ENCODE measurements around the gene BRSK1.

Gene BRSK1

DNA sequence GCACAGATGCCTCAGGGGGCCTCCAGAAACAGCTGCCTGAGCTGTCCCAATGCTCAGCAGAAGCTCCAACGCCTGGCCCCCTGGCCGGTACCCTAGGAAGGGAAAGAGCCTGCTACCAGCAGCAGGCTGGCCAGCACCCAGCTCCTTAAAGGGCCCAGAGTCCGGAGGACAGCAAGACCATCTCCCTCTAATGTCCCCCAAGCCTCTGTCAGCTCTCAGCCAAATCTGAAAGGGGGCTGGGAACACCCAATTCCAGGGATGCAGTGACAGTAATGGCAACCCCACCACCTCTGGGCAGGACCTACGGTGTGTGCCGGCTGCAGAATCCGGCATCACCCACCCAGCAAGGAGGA lies 29.2 kb upstream of the BRSK1 start:
- H3K4me3 ChIP-seq (replicated peaks; ENCODE audit: low read depth, low read length): no peak overlapping the region
- TF ChIP-seq, protein P1, sequence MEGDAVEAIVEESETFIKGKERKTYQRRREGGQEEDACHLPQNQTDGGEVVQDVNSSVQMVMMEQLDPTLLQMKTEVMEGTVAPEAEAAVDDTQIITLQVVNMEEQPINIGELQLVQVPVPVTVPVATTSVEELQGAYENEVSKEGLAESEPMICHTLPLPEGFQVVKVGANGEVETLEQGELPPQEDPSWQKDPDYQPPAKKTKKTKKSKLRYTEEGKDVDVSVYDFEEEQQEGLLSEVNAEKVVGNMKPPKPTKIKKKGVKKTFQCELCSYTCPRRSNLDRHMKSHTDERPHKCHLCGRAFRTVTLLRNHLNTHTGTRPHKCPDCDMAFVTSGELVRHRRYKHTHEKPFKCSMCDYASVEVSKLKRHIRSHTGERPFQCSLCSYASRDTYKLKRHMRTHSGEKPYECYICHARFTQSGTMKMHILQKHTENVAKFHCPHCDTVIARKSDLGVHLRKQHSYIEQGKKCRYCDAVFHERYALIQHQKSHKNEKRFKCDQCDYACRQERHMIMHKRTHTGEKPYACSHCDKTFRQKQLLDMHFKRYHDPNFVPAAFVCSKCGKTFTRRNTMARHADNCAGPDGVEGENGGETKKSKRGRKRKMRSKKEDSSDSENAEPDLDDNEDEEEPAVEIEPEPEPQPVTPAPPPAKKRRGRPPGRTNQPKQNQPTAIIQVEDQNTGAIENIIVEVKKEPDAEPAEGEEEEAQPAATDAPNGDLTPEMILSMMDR (IDR thresholded peaks at IDR 0.05; ENCODE audit: low read length, missing control alignments): no peak
- DNase-seq (ENCODE audit: low read depth): no peak

DNA sequence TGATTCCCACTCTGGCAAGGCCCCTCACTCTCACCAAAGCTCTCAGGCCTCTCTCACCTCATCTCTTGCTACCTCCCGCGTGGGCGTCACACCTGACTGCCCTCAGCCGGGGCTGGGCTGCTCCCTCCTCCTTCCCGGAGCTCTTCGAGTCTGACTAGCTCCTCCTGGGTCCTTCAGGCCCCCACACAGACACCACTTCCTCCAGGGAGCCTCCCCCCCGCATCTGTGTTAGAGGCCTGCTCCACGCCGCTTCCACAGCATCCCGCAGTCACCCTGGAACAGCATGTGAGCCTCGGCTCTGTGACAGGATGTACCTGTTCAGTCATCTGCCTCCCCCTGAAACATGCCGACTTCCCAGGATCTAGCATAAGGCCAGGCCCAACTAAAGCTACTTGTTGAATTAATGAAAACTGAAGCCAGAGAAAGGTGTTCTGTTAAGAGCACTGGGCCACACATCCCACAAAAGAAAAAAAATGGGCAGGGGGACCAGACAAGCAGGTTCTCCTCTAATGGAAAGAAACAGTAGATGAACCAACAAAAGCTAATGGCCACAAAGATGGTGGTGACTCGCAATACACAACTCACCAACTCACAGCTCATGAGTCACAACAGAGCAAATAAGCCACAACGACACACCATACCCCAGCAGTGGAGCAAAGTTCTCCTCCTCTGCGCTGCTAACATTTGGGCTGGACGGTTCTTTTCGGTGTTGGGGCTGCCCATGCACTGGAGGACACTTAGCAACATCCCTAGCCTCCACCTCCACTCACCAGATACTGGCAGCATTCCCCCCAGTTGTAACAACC lies 28.0 kb upstream of the BRSK1 start:
- DNase-seq (ENCODE audit: low read depth): peak; percentile 26
- peak overlapping the region; percentile 10 for H3K4me3 ChIP-seq (replicated peaks; ENCODE audit: low read depth, low read length)
- TF ChIP-seq, protein P1 (IDR thresholded peaks at IDR 0.05; ENCODE audit: low read length, missing control alignments): no peak

DNA sequence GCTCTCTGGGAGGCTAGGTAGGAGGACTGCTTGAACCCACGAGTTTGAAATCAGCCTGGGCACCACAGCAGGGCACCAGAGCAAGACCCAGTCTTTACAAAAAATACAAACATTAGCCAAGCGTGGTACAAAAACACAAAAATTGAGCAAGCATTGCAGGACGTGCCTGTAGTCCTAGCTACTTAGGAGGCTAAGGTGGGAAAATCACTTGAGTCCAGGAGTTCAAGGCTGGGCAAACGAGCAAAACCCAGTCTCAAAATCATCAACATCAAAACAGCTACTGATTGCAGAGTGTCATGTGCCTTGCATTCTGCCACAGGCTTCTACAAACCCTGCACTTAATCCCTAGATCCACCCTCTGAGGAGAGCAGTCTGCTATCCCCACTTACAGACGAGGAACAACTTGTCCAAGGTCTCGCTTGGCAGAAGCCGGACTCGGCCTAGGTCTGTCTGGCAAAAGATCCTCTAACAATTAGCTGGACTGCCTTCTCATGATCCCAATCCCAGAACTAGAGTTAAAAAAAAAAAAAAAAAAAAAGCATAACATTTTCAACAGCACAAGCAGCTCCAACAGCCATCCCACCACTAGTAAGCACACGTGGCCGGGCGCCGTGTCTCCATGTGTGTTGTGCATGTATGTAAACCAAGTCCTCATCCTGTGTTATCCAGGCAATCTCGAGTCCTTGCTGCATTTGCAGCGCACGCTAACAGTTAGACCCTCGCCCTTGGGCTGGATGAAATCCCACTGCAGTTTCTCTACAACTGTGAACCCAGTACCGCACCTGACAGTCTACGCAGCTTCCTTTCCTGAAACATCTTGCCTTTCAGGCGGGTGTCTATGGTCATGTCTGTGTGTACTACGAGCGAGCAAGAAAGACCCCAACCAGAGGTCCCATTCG lies 27.0 kb upstream of the BRSK1 start:
- peak; percentile 6 for DNase-seq (ENCODE audit: low read depth)
- TF ChIP-seq, protein P1 (IDR thresholded peaks at IDR 0.05; ENCODE audit: low read length, missing control alignments): no peak
- H3K4me3 ChIP-seq (replicated peaks; ENCODE audit: low read depth, low read length): peak overlapping the region; percentile 79

DNA sequence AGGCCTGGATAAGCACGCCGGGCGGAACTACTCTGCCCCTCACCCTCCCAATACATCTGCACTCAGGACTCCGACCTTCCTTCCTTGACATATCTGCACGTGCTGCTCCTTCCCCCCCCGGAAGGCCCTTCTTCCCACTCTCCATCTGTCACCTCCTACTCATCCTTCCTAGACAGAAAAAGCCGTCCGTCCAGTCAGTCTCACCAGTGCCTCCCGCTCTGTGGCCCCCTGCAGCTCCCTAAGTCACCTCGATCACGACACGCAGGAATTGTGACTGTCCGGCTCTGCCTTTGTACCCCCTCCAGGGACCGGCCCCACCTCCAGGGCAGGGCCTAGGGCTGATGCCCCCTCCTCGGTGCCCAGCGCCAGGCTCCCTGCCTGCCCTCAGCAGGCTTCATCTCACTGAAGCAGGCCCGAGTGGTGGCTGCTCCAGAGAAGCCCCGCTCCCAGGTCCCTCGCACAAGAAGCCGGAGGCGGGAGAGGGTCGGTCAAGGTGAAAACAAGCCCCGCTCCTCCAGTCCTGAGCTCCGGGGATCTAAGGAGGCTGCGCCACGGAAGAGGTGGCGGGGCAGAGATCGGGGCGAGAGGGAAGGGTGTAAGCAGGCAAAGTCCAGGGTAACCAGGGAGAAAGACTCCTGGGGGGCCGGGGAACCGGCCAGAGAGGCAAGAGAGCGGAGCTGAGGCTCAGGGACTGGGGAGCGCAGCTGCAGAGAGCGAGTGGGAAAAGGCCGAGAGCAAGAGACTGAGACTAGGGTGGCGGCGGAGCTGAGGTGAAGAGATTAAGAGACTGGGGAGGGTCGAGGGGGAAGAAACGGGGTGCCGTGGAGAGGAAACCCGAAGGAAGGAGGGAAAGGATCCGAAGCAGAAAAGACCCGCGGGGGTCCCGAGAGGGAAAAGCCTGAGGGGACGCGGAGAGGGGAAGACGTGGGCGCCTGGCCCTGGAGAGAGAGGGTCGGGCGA lies 26.1 kb upstream of the BRSK1 start:
- peak overlapping the region; percentile 79 for H3K4me3 ChIP-seq (replicated peaks; ENCODE audit: low read depth, low read length)
- peak; percentile 5 for DNase-seq (ENCODE audit: low read depth)
- TF ChIP-seq, protein P1 (IDR thresholded peaks at IDR 0.05; ENCODE audit: low read length, missing control alignments): no peak

DNA sequence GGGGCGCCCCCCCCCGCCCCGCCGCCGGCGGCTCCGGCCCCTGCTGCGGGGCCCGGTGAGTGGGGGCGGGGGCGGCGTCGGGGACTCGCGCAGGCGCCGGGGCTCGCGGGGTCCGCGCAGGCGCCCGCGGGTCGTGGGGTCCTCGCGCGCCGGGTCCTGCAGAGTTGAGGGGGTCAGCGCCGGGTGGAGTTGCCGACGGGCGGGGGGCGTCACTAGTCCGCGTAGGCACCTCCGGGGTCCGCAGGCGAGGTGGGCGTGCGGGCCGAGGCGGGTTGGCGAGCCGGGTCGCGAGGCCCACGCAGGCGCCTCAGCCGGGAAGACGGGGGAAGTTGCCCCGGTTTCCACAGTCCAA lies 25.3 kb upstream of the BRSK1 start:
- peak overlapping the region; percentile 79 for H3K4me3 ChIP-seq (replicated peaks; ENCODE audit: low read depth, low read length)
- TF ChIP-seq, protein P1 (IDR thresholded peaks at IDR 0.05; ENCODE audit: low read length, missing control alignments): no peak
- peak; percentile 15 for DNase-seq (ENCODE audit: low read depth)

DNA sequence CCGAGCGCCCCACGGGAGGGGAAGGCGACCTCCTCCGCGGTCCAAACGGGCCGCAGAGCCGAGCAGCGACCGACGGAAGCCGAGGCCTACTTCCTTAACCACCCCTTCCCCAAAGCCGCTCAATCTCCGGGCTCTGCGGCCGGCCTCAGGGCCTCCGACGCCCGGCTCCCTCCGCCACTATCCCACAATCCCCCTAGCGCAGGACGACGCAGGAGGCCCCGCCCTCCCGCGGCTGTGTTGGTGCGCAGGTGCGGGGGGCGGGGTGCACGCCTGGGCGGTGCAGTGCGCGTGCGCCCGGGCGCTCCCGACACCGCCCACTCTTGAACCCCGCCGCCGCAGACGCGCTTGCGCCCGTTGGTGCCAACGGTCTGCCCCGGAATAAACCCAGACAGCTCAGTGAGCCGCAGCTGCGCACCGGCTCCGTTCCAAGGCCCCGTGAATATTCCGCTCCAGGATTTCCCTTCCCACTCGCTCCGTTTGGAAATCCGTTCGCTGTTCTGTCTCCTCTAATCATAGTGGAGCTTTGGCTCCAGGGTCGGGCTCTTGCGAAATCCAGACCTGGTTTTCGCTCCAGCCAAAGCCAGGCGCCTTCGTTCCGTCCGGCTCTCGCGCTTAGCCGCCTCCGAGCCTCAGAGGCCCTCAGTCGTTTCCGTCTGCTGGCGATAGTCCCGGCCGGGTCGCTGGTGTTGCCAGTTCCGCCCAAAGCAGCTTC lies 24.8 kb upstream of the BRSK1 start, which contains the start of gene PPP6R1:
PPP6R1 (minus strand) TSS at position 190 of the 712 bp plus-strand sequence. CDS start 11,914 bp downstream, outside the sequence.
- peak; percentile 100 for DNase-seq (ENCODE audit: low read depth)
- H3K4me3 ChIP-seq (replicated peaks; ENCODE audit: low read depth, low read length): peak within 1 kb of the TSS; percentile 79
- TF ChIP-seq, protein P1 (IDR thresholded peaks at IDR 0.05; ENCODE audit: low read length, missing control alignments): no peak
